ENCODE results near the gene SNAPC1.

SNAPC1 gene

DNA sequence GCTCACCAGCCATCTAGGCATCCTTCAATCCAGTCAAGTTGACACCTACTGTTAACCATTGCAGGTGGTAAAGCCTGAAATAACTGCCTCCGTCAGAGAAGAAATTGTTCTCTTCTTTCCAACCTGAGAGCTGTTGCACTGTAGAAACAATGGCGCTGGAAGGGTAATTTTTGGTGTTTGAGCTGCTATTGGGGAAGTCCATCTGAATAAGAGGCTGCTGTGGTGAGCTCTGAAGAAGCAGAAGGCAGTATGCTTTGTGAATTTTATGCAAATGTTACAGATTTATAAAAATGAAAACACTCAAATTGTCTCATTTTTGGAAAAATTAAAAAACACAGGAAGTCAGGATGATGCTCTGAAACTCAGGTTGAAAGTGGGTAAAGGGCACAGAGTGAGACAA, 60.2 kb downstream of the SNAPC1 start:
- no peak for TF ChIP-seq CTCF (IDR thresholded peaks at IDR 0.05)

GRCh38 chr14:61832783-61833182, 70.6 kb downstream of the SNAPC1 start:
- no peak for TF ChIP-seq CTCF (IDR thresholded peaks at IDR 0.05)

- no peak for TF ChIP-seq CTCF (IDR thresholded peaks at IDR 0.05)
These were observed 74.0 kb downstream of the SNAPC1 start for GRCh38 chr14:61836184-61836583.

DNA sequence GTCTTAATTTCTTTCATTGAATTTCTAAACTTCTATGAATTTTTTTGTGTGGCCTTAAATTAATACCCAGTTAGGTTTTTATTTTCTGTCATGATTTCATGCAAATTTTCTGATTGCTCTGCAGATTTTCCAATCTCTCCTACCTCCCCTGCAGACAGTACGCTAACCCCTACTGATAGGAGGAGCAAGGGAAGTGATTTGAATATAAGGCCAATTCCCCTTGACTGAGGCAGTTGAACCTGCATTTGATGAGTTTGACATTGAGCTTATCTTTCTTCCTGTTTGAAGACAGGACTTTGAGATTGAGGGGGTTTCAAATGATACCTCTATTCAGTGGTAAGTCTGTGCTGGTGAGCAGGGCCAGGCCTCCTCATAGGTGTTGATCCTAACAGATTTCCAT, 74.6 kb downstream of the SNAPC1 start:
- no peak for TF ChIP-seq CTCF (IDR thresholded peaks at IDR 0.05)

- peak; percentile 92 for TF ChIP-seq CTCF (IDR thresholded peaks at IDR 0.05)
These were observed 75.4 kb downstream of the SNAPC1 start for GRCh38 chr14:61837336-61838229.

DNA sequence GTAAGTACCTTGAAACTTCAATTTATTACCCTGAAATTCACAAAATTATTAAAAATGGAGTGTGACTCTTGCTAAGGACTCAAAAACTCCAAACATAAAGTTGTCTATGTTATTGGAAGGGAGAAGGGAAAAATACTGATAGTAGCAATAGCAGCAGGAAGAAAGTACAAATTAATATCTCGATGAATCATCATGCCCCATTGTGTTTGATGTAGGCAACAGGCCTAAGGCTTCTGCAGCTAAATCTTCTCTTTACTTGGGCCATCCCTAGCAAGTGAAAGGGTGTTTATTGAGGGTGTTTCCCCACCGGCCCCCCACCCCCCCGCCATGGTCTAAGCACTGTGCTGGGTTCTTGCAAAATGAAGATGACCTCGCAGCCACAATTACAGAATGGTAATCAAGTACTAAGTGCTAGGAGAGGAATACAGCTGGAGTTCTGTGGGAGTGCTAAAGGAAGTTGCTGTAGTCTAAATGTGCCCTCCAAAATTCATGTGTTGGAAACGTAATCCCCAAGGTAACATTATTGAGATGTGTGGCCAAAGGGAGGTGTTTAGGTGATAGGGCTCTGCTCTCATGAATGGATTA, 76.5 kb downstream of the SNAPC1 start:
- no peak for TF ChIP-seq CTCF (IDR thresholded peaks at IDR 0.05)

GRCh38 chr14:61839507-61839906, 77.3 kb downstream of the SNAPC1 start:
- no peak for TF ChIP-seq CTCF (IDR thresholded peaks at IDR 0.05)
